Stimulated activated CD8-positive, alpha-beta memory T cell treated with anti-CD3 and anti-CD28 coated beads, Interleukin-7, amount 100 ng/mL, for 48 hours (primary cell): ENCODE measurements around the gene PRH2.

Experiments used
- DNase-seq, 2 donors: peaks; one replicate each; pipeline ENCODE4 v3.0.0-alpha.2; 2020; ENCODE audit warnings: low read depth in 1 of 2; ENCODE audit errors: extremely low read depth in 1 of 2

Gene PRH2

DNA sequence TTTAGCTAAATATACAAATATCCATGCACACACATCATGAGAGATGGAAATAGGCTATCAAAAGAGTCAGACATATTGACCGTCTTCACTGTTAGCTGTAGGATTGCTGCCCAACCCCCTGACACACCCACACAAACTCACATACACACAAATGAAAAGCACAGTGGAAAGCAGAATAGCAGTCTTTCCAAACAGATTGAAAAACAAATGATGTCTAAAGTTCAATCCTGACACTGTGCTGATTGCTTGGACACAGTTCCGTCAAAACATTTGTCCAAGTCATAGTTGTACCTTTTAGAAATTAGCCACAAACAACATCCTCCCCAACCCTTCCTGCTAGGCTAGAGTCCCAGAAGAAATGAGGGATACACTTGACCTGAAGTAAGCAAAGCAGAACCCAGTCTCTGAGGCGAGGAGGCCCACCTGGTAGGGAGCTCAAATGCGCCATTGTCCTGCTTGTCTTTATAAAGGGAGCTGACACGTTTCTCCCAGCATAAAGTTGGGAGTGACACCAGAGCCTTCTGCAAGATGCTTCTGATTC lies at the start of gene PRH2:
Gene PRH2, plus strand, starts transcription at position 491 of the 541 bp plus-strand sequence. Its CDS starts 38 bp downstream, at position 529.
- no peak for DNase-seq

DNA sequence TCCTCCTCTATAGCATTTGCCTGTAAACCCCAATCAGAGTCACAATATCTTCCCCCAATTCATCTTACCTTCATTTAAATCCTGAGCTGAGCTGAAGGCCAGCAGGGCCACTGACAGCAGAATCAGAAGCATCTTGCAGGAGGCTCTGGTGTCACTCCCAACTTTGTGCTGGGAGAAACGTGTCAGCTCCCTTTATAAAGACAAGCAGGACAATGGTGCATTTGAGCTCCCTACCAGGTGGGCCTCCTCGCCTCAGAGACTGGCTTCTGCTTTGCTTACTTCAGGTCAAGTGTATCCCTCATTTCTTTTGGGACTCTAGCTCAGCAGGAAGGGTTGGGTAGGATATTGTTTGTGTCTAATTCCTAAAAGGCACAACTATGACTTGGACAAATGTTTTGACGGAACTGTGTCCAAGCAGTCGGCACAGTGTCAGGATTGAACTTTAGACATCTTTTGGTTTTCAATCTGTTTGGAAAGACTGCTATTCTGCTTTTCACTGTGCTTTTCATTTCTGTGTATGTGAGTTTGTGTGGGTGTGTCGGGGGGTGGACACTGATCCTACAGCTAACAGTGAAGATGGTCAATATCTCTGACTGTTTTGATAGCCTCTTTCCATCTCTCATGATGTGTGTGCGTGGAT lies 44.8 kb upstream of the PRH2 start, which contains the start of gene PRH1:
Gene PRH1, minus strand, starts transcription at position 170 of the 640 bp plus-strand sequence. Its CDS starts 38 bp downstream, at position 132.
- DNase-seq: no peak

DNA sequence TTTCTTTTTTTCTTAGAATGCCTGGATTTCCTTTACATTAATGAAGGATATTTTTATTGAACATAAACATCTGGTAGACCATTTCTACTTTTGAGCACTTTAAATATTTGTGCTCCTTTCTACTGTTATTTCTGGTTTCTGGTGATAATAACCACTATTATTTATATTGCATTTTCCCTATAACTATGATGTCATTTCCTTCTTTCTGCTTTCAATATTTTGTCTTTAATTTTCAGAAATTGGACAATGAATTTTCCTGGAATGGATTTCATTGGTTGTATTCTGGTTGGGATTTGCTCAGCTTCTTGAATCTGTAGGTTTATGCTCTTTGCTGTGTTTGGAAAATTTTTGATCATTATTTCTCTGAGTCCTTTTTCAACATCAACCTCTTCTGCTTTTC lies 39.8 kb upstream of the PRH2 start:
- DNase-seq: no peak

DNA sequence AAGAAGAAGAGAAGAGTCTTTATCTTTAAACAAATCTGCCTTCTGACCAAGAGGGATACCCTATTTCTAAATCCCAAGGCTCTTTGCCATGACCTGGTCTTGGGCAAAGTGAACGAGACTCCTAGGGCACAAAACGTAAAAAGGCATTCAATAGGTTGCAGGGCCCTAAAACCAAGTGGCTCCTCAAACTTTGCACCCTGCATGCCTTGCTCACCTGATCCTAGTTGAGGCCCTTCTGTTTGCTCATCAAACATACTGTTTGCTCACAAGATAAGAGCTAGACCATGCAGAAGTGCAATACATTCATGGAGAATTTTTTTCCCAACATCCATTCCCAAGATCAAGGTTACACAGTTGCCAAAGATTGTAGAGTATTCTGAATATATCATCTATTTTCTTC lies 37.1 kb upstream of the PRH2 start:
- no peak for DNase-seq

DNA sequence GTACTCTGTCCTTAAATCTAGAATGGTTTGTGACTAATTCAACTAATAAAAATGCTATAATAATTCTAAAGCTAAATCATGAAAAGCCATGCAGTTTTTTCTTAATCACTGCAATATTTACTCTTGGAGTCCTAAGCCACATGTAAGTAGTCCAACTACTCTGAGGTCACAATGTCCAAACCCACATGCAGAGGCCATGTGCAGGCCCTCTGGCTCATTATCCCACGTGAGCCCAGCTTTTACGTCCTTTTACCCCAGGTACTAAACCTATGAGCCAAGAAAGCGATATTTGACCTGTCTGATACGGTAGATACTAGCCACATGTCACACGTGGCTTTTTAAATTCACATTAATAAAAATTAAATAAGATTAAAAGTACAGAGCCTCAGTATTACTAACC lies 32.2 kb upstream of the PRH2 start:
- no peak for DNase-seq

DNA sequence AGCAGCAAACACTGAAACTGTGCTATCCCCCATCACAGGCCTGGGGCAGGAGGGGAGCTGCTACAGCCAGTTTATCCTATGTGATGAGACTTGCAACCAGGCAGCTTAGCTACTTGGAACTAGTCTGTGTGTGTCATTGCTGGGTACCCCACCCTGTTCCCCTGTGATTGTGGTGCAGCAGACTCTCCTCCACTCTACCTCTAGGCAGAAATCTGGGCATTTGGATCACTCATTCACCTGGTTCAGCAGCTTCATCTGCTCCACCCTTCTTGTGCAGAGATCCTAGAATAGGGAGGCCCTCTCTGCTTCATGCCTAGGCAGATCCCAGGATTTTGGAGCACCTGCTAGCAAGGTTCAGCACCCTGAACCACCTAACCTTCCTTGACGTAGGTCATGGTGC lies 28.5 kb upstream of the PRH2 start:
- DNase-seq: no peak

DNA sequence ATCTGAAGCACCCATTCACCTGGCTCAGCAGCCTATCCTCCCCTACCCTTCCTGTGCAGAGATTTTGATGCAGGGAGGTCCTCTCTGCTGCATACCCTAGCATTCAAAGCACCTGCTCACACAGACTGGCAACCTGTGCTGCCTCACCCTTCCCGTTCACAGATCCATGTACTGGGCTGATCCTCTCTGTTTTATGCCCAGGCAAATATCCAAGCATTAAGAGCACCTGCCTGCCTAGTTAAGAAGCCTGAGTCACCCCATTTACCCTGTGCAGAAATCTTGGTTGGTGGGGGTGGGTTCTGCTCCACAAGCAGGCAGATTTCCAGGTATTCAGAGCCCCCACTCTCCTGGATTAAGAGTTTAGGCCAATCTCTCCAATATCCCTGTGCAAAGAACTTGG lies 28.1 kb upstream of the PRH2 start:
- DNase-seq: no peak

DNA sequence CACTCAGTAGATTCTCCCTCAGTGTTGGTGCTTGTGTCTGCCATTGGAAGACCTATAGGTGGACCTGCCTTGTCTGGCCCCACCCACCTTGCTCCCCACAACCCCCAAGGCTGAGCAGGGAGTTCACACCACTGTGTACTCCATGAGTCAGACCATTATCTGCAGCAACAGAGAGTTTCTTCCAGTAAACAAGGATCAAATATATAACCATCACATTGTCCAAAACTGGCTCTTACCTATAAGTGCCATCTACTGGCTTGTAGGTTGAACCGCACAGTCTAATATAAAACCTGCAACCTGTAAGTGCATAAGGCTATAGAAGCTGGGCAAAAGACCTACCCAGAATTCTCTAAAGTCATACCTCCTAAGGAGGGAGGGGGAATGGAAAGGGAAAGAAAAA lies 27.6 kb upstream of the PRH2 start:
- DNase-seq: no peak

DNA sequence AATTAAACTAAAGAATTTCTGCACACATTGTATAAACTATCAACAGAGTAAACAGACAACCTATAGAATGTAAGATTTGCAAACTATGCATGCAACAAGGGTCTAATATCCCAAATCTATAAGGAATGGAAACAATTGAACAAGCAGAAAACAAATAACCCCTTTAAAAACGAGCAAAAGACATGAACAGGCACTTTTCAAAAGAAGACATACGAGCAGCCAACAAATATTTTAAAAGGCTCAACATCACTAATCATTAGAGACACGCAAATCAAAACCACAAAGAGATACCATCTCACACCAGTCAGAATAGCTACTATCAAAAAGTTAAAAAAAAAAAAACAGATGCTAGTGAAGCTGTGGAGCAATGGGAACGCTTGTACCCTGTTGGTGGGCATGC lies 24.4 kb upstream of the PRH2 start:
- no peak for DNase-seq

DNA sequence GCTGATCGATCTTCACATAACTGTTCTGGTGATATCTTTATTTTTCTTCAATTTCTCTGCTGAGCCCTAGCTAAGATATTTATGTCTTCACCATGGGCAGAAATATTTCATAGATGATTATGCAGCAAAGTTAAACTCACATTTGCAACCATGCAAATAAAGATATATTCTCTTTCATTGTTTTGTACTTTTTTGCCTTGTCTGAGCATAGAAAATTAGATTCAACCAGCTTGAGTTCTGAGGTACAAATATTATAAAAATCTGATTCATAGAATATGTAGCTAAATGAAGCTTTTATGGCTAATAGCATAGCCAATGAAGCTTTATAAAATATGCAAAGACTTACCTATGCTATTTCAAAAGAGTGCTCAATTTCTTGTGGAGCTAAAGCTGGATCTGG lies 19.6 kb upstream of the PRH2 start, which contains the start of gene TAS2R13:
Gene TAS2R13, minus strand, starts transcription at position 101 of the 400 bp plus-strand sequence. CDS start 264 bp downstream, outside the sequence.
- DNase-seq: no peak

DNA sequence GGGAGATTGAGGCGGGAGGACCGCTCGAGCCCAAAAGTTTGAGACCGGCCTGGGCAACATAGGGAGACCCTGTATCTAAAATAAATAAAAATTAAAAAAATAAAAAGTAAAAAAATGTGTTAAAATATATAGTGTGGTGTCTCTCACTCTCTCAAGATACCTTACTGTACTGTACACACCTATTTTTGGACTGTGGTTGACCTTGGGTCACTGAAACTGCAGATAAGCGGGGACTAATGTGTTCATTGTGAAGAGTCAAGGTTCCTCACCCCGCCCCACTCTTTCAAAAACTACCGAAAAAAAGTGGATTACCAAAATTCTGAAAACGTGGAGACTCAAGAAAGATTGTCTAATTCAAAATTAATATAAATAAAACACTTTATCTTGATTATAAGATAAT lies 18.7 kb upstream of the PRH2 start:
- DNase-seq: no peak

DNA sequence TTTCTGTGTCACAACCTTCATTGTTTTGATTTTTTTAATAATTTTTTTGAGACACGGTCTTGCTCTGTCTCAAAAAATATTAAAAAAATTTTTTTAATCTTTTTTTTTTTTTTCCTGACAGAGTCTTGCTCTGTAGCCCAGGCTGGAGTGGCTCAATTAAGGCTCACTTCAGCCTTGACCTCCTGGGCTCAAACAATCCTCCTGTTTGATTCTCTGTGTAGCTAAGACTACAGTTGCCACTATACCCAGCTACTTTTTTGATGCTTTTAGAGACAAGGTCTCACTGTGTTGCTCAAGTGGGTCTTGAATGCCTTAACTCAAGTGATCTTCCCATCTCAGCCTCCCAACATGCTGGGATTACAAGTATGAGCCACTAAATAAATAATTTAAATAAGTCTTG lies 9.2 kb upstream of the PRH2 start:
- no peak for DNase-seq

DNA sequence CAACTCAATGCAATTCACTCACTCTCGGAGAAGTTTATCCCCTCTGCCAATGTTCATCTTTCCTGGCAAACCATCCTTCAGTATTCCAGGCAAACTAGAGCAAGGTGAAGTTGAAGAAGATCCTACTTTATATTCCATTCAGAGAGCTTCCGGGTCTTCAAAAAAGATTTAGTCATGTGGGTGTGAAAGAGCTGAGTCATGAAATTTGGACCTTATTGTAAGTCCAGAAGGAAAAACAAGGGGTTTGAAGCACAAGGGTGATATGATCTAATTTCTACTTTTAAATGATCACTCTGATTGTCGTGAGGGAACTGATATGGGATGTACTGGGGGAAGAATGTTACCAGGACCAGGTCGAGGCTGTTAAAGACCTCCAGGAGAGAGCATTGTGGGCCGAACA lies 2.8 kb upstream of the PRH2 start:
- DNase-seq: no peak

DNA sequence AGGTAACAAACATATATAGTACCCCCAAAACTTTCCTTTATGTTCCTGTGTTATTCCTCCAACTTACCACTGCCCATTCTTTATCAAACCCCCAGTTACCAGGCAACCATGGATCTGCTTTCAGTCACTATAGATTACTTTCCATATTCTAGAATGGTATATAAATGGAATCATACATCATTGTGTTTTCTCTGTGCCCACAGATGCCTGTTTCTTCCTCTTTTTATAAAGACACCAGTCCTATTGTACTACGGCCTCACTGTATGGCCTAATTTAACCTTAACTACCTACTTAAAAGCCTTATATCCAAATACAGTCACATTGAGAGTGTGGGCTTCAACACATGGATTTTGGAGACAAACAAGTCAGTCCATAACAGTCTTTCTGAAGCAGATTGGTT lies 7.5 kb downstream of the PRH2 start:
- DNase-seq: no peak

DNA sequence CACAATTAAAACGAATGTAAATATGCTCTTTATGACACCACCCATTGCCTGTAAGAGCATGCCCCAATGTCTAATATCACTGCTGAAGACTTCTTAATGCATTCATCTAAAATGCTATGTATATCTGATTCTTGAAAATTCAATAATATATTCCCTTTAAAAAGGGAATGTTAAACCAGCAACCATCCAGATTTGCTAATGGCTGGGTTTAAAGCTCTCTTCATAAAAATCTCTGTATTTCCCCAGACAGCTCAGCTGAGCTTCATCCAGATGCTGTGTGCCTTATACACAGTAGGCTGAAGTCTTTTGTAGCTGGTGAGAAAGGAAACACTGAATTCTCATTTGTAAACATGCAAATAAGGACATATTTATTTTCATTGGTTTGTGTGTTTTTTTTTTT lies 10.1 kb downstream of the PRH2 start, which contains the start of gene TAS2R14:
Gene TAS2R14, minus strand, starts transcription at position 101 of the 400 bp plus-strand sequence. Its CDS starts 56 bp downstream, at position 45.
- DNase-seq: no peak

DNA sequence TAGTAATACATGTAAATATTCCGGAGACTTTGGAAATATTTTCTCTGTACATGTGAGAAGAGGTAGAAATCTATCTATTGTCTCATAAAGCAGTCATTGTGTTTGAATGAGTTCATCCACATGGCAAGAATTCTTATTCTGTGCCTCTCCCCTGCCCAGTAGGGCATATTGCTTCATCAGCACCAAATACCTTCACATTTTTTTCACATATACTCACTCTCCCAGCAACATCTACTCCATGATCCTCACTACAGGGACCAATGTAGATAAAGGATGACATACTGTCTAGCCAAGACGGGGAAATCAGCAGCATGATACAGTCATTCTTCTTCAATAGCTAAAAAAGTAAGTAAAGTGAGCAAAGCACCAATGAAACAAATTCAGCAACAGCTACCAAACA lies 11.4 kb downstream of the PRH2 start:
- DNase-seq: no peak

DNA sequence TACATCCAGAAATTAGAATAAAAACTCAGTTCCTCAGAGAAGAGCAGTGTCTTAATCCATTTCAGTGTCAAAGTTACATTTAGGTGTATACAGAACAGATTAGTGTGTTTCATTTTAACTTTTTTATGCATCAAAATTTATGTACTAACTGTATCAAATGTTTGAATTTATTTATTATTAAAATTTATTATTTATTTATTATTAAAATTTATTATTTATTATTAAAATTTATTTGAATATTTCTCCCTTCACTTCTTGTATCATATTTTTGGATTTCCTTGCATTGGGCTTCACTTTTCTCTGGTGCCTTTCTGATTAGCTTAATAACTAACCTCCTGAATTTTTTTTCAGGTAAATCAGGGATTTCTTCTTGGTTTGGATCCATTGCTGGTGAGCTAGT lies 12.3 kb downstream of the PRH2 start:
- DNase-seq: no peak

DNA sequence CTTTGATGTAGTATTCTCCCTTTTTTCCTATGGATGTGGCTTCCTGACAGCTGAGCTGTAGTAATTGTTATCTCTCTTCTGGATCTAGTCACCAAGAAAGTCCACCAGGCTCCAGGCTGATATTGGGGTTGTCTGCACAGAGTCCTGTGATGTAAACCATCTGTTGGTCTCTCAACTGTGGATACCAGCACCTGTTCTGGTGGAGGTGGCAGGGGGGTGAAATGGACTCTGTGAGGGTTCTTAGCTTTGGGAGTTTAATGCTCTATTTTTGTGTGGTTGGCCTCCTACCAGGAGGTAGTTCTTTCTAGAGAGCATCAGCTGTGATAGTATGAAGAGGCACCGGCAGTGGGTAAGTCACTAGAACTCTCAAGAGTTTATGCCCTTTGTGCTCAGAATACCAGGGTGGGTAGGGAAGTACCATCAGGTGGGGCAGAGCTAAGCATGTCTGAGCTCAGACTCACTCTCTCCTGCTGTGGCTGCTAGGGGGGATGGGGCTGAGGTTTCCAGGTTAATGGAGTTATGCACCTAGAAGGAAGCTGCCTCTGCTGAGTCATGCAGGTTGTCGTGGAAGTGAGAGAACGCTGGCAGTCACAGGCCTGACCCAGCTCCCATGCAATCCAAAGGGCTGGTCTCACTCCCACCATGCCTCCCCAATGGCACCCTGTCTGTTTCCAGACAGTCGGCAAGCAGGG lies 13.0 kb downstream of the PRH2 start:
- no peak for DNase-seq

DNA sequence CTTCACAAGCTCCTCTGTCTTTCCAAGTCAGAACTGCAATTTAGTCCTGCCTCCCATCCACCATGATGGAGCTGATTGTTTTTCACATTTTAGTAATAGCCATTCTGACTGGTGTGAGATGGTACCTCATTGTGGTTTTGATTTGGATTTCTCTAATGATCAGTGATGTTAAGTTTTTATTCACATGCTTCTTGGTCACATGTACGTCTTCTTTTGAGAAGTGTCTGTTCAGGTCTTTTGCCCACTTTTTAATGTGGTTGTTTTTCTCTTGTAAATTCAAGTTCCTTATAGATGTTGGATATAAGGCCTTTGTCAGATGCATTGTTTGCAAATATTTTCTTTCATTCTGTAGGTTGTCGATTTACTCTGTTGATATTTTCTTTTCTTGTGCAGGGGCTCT lies 14.1 kb downstream of the PRH2 start:
- no peak for DNase-seq

DNA sequence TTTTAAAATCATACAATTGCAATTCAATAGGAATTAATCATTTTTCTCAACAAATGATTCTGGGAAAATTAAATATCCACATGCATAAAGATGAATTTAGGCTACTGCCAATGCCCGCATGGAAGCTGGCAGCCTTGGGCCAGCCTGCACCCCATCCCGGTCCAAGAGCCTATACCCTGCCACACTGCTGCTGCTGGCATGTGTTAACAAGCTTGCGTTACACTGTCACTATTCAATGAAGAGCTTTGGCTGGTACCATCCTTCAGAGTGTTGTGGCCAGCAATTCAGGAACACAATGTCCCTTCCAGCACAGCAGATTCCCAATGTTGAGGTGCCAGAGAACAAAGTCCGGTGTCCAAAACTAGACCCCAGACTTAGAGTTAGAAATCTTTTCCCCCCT lies 23.6 kb downstream of the PRH2 start:
- DNase-seq: no peak

DNA sequence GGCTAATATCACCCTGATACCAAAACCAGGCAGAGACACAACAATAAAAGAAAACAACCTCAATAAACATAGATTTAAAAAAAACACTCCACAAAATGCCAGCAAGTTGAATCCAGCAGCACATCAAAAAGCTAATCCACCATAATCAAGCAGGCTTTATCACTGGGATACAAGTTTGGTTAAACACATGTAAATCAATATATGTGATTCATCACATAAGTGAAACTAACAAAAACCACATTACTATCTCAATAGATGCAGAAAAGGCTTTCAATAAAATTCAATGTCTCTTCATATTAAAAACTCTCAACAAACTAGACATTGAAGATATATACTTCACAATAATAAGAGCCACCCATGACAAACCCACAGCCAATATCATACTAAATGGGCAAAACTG lies 27.0 kb downstream of the PRH2 start:
- no peak for DNase-seq

DNA sequence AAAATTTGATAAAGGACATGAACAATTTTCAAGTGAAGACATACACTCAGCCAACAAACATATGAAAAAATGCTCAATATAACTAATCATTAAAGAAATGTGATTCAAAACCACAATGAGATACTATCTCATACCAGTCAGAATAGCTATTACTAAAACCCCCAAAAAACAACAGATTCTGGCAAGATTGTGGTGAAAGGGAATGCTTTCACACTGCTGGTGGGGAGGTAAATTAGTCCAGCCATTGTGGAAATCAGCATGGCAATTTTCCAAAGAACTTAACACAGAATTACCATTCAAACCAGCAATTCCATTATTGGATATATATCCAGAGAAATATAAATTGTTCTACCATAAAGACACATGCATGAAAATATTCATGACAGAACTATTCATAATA lies 28.7 kb downstream of the PRH2 start:
- no peak for DNase-seq
